Nephron progenitor cell (in vitro differentiated cells): ENCODE measurements around the gene MCTP1.
"Not testable (repeated sequence)": the region's sequence is repeated elsewhere in the genome, so short reads cannot be mapped to it uniquely, and the experiment has no call there.

Experiments
- DNase-seq: peaks from one replicate; pipeline ENCODE4 v3.0.0; 2021
- H3K27ac Mint-ChIP-seq: 2 replicates; pipeline ENCODE4 v1.8.0; 2021; ENCODE audit warnings: mild to moderate bottlenecking, moderate library complexity, mixed read lengths
- H3K27me3 Mint-ChIP-seq: 2 replicates; pipeline ENCODE4 v1.8.0; 2021; ENCODE audit warnings: mild to moderate bottlenecking, low read depth, mixed read lengths; ENCODE audit not compliant: poor library complexity
- H3K36me3 Mint-ChIP-seq: 2 replicates; pipeline ENCODE4 v1.8.0; 2021; ENCODE audit warnings: low read depth, mixed read lengths
- H3K4me1 Mint-ChIP-seq: 2 replicates; pipeline ENCODE4 v1.8.0; 2021; ENCODE audit warnings: mixed read lengths
- H3K4me3 Mint-ChIP-seq: 2 replicates; pipeline ENCODE4 v1.8.0; 2021; ENCODE audit warnings: mild to moderate bottlenecking, moderate library complexity, mixed read lengths
- H3K9me3 Mint-ChIP-seq: 2 replicates; pipeline ENCODE4 v1.8.0; 2021; ENCODE audit warnings: mild to moderate bottlenecking, moderate library complexity, mixed read lengths
- TF ChIP-seq, protein P1 (sequence below): fragments of 200-600 bp; sonication (generic); IDR thresholded peaks from 2 replicates; pipeline ENCODE4 v1.5.0; 2021; ENCODE audit warnings: antibody characterized with exemption

Gene MCTP1

DNA sequence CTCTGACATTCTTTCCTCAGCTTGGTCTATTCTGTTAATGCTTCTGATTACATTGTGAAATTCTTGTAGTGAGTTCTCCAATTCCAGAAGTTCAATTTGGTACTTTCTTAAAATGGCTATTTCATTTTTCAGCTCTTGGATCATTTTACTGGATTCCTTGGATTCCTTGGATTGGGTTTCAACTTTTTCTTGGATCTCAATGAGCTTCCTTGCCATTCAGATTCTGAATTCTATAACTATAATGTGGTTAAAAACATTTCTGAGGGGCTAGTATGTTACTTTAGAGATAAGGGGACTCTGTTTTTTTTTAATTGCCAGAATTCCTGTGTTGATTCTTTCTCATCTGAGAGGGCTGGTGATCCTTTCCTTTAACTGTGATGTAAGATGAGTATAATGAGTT is 136.4 kb downstream of the MCTP1 start:
- TF ChIP-seq, protein P1, sequence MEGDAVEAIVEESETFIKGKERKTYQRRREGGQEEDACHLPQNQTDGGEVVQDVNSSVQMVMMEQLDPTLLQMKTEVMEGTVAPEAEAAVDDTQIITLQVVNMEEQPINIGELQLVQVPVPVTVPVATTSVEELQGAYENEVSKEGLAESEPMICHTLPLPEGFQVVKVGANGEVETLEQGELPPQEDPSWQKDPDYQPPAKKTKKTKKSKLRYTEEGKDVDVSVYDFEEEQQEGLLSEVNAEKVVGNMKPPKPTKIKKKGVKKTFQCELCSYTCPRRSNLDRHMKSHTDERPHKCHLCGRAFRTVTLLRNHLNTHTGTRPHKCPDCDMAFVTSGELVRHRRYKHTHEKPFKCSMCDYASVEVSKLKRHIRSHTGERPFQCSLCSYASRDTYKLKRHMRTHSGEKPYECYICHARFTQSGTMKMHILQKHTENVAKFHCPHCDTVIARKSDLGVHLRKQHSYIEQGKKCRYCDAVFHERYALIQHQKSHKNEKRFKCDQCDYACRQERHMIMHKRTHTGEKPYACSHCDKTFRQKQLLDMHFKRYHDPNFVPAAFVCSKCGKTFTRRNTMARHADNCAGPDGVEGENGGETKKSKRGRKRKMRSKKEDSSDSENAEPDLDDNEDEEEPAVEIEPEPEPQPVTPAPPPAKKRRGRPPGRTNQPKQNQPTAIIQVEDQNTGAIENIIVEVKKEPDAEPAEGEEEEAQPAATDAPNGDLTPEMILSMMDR = no peak
- Mint-ChIP-seq H3K9me3 (peaks cover 34% of the 10 kb centered on the region), H3K4me3 (no peak overlapping the region), H3K27me3 (peaks cover 4% of the 10 kb centered on the region), H3K27ac (no peak overlapping the region), H3K36me3 (peaks cover 12% of the 10 kb centered on the region), H3K4me1 (no peaks in the 10 kb centered on the region)
- no peak for DNase-seq

- peaks cover 34% of the 10 kb centered on the region for H3K9me3 Mint-ChIP-seq
- not testable (repeated sequence) for H3K27ac Mint-ChIP-seq, H3K27me3 Mint-ChIP-seq, H3K4me3 Mint-ChIP-seq, H3K4me1 Mint-ChIP-seq, DNase-seq
- peaks cover 12% of the 10 kb centered on the region for H3K36me3 Mint-ChIP-seq
These were observed 141.0 kb downstream of the MCTP1 start for GRCh38 chr5:95143858-95144257.

DNA sequence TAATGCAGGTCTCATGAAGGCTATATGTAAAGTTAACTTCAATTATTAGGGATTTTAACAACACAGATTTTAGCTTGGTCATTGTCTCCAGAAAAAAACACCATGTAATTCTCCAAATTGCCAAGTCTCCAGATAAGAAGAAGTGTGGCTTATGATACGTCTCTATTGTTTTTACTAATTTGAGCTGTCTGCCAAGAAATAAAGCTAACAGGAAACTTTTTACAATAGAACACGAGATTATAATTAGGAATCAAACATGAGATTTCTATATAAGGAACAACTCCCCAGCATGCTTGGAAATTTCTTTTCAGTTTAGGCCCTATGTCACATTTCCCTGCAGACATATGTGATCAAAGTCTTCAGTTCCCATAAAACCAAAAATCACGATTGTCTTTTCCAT is 142.7 kb downstream of the MCTP1 start:
- H3K4me3 Mint-ChIP-seq = no peak overlapping the region

DNA sequence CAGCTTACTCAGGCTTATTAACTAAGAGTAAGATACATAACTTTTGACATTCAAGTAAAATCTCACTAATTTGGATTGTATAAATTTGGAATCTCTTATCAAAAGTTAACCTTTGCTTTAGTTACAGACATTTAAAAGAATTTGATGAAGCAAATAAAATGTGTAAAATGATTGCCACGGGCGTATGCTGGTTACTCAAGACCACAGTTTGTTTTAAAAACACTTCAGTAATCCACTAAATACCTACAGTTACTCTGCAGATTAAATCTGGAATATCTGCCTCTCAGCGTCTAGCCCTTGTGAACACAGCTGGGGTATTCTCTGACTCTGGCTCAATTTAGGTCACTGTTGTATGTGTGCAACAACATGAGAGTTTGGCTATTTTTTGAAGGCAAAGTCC is 143.8 kb downstream of the MCTP1 start:
- TF ChIP-seq, protein P1 = no peak
- DNase-seq = no peak
- peaks cover 9% of the 10 kb centered on the region for H3K9me3 Mint-ChIP-seq
- H3K36me3 Mint-ChIP-seq = no peaks in the 10 kb centered on the region
- H3K27ac Mint-ChIP-seq = no peak overlapping the region
- H3K27me3 Mint-ChIP-seq = no peaks in the 10 kb centered on the region
- no peak overlapping the region for H3K4me3 Mint-ChIP-seq
- no peaks in the 10 kb centered on the region for H3K4me1 Mint-ChIP-seq

More for the DNA sequence above, 142.7 kb downstream of the MCTP1 start:
- H3K36me3 Mint-ChIP-seq = no peaks in the 10 kb centered on the region
- TF ChIP-seq, protein P1 = no peak
- H3K27me3 Mint-ChIP-seq = no peaks in the 10 kb centered on the region
- no peak for DNase-seq
- H3K9me3 Mint-ChIP-seq = peaks cover 16% of the 10 kb centered on the region
- H3K4me1 Mint-ChIP-seq = no peaks in the 10 kb centered on the region
- no peak overlapping the region for H3K27ac Mint-ChIP-seq

DNA sequence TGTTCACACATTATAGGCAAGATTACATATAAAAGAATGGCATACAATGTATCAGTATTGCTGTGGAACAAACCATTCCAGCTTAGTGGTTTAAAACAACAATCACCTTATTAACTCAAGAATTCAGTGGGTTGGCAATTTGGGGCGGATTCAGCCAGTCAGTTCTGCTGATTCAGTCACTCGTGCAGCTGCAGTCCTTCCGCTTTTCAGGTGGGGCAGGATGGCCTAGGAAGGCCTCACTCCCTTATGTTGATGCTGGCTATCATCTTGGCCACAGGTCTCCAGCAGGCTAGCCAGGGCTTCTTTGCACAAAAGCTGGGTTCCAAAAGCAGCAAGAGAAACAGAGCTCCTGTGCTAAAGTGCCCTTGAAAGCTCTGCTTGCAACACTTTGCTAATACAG is 150.6 kb downstream of the MCTP1 start:
- H3K27me3 Mint-ChIP-seq = no peaks in the 10 kb centered on the region
- no peaks in the 10 kb centered on the region for H3K36me3 Mint-ChIP-seq
- H3K27ac Mint-ChIP-seq = no peak overlapping the region
- no peaks in the 10 kb centered on the region for H3K9me3 Mint-ChIP-seq
- H3K4me3 Mint-ChIP-seq = no peak overlapping the region
- DNase-seq = no peak
- no peaks in the 10 kb centered on the region for H3K4me1 Mint-ChIP-seq
- TF ChIP-seq, protein P1 = no peak

DNA sequence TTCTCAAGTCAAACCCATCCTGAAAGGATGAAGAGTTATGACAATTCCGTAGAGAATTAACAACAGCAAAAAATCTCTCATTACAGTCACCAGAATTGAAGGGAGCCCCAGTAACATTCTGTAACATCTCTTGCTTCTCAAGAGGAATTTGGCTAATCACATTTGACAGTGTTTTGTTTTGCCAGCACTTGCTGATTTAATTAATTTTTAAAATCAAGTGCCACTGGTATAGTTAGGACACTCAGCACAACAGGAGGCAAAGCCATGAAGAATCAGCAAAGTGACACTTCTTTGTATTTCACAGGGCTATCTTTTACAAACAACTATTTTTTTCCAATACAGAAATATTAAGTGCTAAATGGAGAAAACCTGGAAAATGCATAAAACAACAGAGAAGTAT is 152.8 kb downstream of the MCTP1 start:
- no peak for DNase-seq
- H3K4me1 Mint-ChIP-seq = no peaks in the 10 kb centered on the region
- no peak overlapping the region for H3K27ac Mint-ChIP-seq
- H3K36me3 Mint-ChIP-seq = no peaks in the 10 kb centered on the region
- TF ChIP-seq, protein P1 = no peak
- no peaks in the 10 kb centered on the region for H3K9me3 Mint-ChIP-seq
- no peak overlapping the region for H3K4me3 Mint-ChIP-seq
- H3K27me3 Mint-ChIP-seq = no peaks in the 10 kb centered on the region
